GM21367 (cell line): Measurements from ENCODE around the gene C9orf43.
"Not testable (repeated sequence)": the region's sequence is repeated elsewhere in the genome, so short reads cannot be mapped to it uniquely, and the experiment has no call there.

Source experiments
- ATAC-seq: cut with Tn5 transposase; IDR thresholded peaks from one replicate; pipeline ENCODE4 v1.9.1; 2021; ENCODE audit not compliant: unreplicated experiment

The C9orf43 gene

DNA sequence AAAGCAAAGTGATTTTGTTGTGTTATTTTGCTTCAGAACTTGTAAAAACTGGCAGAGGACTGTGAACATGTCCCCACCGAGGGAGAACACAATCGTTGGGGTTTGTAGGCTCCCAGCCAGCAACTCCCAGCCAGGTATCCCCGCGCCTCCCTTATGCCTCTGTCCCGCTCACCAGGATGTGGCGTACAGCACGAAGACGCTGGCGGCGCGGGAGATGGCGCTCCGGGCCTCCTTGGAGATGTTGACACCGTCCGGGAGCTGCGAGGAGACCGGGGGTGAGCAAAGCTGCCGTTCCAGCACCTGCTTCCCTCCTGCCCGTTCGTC is 702 bp upstream of the C9orf43 start:
- no peak for ATAC-seq

DNA sequence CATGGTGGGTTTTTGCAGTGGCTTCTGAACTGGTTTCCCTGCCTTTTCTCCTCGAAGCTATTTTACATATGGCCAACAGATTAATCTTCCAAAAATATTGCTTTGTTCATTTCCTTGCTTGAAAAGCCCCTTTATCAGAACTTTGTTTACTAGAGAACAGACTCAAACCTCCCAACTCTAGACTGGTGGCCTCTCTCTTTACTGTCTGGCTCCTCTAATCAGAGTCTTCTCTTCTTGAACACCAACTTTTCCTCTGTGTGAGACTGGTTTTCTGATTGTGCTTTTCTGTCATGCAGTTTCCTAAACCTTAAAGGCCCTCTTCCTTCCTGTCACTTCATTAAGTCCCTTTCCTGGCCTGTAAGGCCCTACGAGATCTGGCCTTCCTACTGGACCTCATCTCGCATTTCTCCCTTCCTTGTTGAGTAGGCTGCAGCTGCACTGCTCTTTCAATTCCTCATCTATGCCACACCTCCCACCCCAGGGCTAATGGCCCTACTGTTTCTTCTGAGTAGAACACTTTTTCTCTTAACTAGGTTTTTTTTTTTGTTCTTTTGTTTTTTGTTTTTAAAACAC is 5.7 kb downstream of the C9orf43 start:
- ATAC-seq, result peak; percentile 97

DNA sequence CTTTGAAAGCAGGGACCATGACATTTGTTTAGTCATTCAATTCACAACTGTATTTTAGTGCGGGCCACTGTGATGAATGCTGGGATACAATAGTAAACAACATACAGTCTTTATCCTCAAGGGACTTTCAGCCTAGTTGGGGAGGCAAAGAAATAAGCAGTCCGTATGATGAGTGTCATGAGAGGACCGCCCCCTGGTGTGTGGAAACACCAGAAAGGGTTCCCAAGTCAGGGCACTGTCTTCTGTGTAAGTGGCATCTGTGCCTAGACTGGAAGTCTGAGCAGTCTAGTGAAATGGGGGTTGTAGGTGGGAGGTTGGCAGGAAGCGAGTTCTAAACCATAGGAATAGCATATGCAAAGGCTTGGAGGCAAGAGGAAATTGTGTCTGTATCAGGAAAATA is 6.8 kb downstream of the C9orf43 start:
- ATAC-seq, result no peak

DNA sequence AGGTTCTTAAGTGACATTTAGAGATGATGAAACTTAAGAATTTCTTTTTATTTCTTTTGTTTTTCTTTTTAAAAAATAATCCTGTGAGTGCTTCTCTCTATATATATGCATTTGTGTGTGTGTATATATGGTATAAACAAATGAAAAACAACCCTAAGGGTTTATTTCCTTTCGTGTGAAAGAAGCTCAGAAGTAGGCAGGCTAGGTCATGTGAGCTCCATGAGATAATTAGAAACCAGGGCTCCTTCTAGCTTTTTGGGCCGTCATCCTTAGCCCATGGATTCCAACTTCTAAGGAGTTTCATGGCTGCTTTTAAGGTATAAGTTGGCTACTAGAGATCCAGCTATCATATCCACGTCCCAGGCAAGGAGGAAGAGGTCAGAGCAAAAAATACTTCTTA is 11.2 kb downstream of the C9orf43 start:
- no peak for ATAC-seq

DNA sequence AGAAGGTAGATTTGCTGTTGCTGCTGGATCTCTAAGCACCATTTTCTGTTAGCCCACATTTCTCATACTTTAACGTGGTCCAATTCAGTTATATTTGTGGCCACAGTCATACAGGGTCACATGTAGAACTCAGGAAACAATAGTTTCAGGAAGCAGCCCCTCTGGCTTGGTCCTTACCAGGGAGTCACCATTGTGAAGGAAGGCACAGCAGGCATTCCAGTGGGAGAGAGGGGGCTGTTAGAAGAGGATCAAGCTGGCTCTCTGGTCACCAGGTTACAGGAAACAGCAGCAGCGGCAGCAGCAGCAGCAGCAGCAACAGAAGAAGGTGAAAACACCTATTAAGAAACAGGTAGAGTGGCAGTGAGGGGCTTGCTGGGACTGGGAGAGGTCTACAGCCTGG is 14.5 kb downstream of the C9orf43 start:
- ATAC-seq, result no peak

DNA sequence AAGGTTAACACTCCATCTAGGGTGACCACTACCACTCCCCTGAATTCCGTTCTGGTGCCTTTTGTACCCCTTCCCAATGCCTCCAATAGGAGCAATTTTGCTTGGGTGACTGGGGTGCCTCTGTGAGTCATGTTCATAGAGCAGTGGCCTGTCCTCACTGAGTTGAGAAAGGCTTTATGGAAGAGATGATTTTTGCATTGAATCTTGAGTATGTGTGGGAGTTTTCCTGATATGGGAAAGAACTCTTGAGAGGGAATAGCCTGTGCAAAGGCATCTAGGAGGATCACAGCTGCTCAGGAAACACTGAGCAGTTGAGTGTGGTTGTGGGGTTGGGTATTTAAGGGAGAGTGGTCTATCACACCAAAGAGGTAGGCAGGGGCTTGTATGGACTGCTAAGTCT is 16.2 kb downstream of the C9orf43 start:
- no peak for ATAC-seq

DNA sequence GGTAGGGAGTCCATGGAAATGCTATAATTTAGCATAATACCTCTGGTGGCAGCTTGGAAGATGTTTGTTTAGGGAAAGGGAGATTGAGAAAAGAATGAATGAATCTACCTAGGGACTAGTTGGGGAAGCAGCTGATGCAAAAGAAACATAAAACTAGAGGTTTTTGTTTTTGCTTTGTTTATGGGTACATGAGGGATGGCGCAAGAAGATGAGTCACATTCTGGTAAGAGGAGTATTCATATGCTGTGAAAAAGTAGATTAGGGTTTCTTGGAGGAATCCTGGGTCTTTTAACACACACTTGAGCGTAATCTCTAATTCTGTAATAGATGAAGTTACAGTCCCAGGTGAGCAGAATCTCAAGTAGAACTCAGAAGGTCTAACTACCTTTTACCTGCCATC is 17.1 kb downstream of the C9orf43 start:
- no peak for ATAC-seq

DNA sequence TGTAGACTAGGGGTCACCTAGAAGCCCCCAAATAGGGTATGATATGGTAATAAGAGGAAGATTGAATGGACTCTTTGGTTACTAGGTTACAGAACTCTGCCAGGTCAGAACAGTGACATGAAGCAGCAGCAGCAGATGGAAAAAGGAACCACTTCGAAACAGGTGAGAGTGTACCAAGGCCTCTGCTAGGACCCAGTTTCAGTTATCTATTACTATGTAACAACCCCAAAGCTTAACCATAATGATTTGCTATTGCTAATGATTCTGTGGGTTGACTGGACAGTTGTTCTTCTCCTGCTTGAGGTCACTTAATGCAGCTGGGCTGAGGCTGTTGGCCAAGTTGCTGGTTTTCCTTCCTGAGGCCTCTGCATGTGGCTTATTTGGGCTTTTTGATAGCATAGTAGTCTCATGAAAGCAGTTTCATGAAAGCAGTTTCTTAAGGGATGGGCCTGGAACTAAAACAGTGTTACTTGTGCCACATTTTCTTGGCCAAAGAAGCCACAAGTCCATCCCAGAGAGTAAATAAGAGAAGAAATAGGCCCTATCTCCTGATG is 17.6 kb downstream of the C9orf43 start:
- ATAC-seq, result no peak

DNA sequence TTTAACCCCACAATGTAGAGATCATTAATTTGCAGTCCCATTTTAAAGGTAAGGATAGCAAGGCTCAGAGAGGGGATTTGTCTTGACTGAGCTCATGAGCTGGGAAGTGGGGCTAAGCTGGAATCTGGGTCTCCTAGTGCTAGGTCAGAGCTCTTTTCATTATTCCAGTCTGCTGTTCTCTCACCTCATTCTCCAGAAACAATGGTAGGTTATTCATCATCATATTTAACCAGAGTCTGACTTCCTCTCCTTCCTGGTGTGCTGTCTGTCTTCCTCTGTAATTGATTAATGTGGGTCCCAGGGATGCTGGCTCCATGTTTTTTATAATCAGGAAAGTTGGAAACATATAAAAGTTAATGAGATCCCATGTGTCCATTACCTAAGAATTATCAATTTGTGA is 20.6 kb downstream of the C9orf43 start:
- no peak for ATAC-seq

DNA sequence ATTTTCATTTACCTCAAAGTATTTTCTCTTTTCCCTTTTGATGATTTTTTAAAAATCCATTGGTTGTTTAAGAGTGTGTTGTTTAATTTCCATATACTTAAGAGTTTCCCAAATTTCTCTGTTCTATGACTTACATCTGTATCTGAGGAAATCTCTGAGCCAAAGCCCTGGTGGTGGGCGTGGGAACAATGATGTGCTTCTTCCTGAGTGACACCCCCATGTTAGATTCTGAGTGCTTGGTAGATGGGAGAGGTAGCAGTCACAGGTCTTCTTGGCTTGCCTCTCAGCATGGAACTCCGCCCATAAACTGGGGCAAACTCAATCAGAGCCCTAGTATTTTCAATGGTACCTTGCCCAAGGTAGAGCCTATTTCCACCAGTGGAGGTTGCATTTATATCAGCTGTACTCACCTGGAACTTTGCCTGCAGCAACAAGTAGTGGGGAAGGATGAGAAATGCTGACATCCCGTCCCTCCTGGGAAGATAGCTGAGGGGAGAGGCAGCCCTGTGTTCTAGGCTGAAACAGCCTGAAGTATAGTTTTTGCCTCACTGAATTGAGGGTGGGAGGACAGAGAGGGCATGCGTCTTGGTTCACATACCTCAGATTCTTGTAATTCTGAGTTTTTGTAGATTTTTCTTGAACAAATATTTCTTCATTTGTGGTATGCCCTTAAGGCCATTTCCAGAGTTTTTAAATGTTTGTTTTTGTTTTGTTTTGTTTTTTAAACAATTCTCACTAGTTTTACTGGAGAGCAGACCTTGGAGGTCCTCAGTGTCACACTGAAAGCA is 26.4 kb downstream of the C9orf43 start:
- ATAC-seq, result no peak

DNA sequence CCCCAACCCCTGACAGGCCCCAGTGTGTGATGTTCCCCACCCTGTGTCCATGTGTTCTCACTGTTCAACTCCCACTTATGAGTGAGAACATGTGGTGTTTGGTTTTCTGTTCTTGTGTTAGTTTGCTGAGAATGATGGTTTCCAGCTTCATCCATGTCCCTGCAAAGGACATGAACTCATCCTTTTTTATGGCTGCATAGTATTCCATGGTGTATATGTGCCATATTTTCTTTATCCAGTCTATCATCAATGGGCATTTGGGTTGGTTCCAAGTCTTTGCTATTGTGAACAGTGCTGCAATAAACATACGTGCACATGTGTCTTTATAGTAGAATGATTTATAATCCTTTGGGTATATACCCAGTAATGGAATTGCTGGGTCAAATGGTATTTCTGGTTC is 27.2 kb downstream of the C9orf43 start:
- ATAC-seq, result not testable (repeated sequence)

DNA sequence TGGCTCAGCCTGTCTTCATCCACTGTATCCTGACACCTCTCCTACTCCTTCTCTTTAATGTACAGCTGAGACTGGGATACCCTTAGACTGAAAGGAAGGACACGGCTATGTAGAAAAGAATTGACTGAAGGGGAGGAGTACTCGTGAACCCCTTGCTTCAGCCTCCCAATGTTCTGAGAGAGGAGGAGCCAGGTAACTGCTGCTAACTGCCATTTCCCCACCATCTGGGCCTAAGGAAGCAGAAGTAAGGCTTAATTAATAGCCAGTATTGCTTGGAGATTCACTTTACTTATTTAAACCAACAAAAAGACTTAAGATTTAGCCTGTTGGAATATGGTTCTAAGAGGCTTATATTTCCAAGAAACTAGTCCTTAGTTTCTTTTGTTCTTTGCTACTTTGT is 34.2 kb downstream of the C9orf43 start:
- no peak for ATAC-seq

DNA sequence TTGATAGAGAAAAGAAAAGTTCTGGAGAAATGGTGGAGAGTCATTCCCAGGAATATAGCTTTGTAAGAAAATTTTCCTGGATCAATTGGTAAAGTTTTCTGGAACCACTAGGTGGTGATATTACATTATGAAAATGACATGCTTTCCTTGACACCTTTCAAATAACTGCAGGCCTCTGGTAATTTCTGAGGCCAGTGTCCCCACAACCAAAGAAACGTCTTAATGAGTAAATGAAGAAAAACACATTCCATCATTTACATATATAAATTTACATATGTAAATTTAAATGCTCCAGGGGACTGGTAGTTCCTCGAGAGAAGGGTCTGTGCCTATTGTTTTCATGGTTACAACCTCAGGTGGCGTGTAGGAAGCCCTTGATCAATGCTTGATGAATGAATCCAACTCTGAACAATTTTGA is 35.8 kb downstream of the C9orf43 start:
- no peak for ATAC-seq

DNA sequence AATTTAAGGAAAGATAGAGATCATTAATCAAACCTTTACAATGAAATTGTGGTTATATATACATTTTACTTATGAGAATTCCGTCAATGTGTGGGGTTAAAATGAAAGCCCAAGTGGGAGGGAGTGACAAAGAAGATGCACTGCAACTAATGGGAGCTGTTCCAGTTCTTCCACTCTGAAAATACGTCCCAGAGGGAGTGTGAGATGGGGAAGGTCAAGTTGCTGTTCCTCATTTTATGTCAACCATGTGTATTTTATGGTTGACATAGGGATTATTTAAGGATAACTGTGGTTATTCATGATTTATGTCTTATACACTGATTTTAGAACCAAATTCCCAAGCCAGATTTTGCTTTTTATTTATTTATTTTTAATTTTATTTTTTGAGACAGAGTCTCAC is 38.8 kb downstream of the C9orf43 start:
- no peak for ATAC-seq

DNA sequence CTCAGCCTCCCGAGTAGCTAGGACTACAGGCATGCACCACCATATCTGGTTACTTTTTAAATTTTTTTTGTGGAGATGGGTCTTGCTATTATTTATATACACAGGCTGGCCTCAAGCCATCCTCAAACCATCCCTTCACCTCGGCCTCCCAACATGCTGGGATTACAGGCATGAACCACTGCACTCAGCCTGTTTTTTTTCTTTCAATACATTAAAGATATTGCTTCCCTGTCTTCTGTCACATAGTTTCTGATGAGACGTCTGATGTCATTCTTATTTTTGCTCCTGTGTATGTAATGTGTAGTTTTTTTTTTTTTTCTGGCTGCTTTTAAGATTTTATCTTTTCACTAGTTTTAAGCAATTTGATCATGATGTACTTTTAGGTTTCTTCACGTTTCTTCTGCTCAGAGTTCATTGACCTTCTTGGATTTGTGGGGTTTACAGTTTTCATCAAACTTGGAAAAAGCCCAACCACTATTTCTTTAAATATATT is 41.6 kb downstream of the C9orf43 start:
- no peak for ATAC-seq

DNA sequence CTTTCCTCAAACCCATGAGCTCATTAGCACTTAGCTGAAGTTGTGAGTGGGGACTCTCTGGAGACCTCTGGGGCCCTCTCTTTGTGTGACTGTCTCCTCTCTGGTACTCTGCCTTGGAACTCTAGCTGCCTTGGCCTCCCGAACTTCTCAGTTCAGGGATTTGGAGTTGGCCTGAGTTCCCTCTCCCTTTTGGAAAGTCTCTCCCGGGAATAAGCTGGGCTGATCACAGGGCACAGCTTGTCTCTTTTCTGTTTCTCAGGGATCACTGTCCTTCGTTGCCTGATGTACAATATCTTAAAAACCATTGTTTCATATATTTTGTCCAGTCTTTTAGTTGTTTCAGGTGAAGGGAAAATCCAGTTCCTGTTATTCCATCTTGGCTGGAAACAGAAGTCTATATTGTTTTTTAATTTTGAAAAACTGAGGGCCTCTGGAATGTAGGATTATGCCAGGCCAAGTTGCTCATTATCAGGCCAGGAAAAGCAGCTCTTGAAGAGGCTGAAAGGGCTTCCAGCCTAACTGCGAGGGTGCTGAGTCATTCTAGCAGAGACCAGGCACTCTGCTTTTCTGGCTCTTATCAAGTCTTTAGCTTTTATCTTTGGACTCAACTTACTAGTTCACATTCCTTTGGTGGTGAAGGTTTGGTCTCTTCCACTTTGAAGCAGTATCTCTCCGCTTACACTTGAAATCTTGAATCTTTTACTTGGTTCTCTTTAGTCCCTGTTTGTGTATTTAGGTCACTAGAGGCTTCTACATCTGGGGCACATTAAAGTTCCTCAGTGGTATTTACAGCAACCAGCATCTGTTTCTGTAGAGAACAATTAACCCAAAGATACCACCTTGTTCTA is 44.6 kb downstream of the C9orf43 start:
- ATAC-seq, result no peak

DNA sequence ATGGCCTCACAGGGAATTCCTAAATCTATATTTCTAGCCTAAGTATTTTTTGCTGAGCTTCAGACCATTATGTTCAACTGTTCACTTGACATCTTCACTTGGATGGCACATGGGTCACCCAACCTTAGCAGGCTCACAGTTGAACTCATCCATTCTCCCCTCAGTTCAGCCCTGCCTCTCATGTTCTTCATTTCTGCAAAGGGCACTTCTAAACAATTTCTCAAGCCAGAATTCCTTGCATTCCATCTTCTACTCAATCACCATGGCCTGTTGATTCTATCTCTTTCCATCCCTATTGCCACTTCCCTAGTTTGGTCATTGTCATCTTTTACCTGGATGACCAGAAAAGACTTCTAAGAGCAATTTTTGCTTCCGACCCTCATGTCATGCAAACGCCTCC is 45.7 kb downstream of the C9orf43 start:
- ATAC-seq, result no peak

DNA sequence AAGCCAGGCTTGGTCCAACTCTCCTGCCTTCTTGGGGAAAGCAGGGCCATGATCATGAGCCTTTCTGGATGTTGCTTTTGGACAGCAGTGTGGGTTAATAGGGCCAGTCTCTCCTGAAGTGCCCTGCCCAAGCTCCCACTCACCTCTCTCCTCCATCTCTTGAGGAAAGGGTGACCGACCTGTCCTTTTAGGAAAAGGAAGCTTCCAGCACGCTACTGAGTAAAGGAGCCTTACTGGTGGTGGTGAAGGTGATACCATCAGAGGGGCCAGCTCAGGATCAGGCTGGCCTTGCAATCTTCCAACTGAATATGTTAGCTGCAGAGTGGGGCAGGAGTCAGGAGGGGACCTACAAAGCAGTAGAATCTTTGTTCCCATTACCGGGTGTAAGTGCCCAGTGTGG is 50.7 kb downstream of the C9orf43 start:
- ATAC-seq, result no peak

DNA sequence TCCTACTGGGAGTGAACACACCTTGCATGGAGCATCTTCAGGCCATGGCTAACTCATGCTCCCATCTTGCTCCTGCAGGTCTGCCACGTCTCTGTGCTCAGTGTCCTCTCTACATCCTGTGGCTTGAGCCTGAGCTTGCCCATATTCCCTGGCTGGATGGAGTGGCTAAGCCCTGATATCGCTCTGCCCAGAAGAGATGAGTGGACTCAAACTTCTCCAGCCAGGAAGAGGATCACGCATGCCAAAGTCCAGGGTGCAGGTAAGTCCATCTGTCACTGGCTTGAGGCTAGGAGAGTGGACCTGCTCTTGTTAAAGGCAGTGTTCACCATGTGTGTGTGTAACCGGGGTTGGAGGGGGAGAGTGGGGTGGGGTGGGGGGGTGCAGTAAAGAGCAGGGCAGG is 51.4 kb downstream of the C9orf43 start:
- no peak for ATAC-seq

DNA sequence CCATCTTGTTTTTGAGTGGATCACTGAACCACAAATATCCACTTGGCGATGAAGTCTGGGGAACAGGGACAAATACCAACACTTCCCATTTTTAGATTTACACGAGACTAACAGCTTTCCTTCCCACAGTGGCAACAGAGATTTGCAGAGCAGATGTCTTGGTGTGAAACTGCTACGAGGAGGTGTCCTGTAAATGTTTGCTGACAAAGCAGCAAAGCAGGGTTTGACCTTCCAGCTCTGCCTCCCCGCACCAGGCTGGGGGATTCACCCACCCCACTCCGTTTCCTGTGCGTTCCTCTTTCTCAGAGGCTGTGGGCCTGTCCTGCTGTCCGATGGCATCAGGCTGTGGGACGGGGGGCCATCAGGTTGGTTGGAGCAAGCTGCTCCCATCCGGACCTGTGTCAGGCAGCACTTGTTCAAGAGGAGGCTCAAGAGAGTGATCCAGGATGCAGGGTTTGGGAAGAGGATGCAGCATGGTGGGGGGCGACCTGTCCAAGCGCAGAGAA is 52.3 kb downstream of the C9orf43 start:
- no peak for ATAC-seq
